AG08396 (cell line): ENCODE measurements around the gene CENPX.

ENCODE experiments used
- DNase-seq: peaks from one replicate; pipeline ENCODE4 v3.0.0; 2012; ENCODE audit warnings: low spot score, mixed read lengths

The CENPX gene

GRCh38 chr17:82023447-82024241 is 966 bp upstream of the CENPX start:
- peak; percentile 66 for DNase-seq

- peak; percentile 100 for DNase-seq
Observed at GRCh38 chr17:82022981-82023446, 336 bp upstream of the CENPX start, which contains the start of gene LRRC45. TSS of gene LRRC45 (plus strand) at chr17:82023305. CDS start at chr17:82023644, 339 bp downstream.

GRCh38 chr17:82021900-82022309 is 773 bp downstream of the CENPX start:
- no peak for DNase-seq

- peak; percentile 85 for DNase-seq
Observed at GRCh38 chr17:82021107-82021899, 1.4 kb downstream of the CENPX start.

GRCh38 chr17:82020572-82021106 is 2.0 kb downstream of the CENPX start:
- DNase-seq, result no peak

- peak; percentile 72 for DNase-seq
Observed at GRCh38 chr17:82019690-82020571, 2.7 kb downstream of the CENPX start.

GRCh38 chr17:82018989-82019689 is 3.5 kb downstream of the CENPX start:
- no peak for DNase-seq

- no peak for DNase-seq
Observed at GRCh38 chr17:82018152-82018988, 4.3 kb downstream of the CENPX start.

- no peak for DNase-seq
Observed at GRCh38 chr17:82017612-82018151, 5.0 kb downstream of the CENPX start.

- DNase-seq, result no peak
Observed at GRCh38 chr17:82016875-82017459, 5.7 kb downstream of the CENPX start.

GRCh38 chr17:82016061-82016874 is 6.4 kb downstream of the CENPX start:
- DNase-seq, result no peak

- no peak for DNase-seq
Observed at GRCh38 chr17:82015311-82015971, 7.2 kb downstream of the CENPX start.

- no peak for DNase-seq
Observed at GRCh38 chr17:82014971-82015310, 7.7 kb downstream of the CENPX start.

- DNase-seq, result no peak
Observed at GRCh38 chr17:82014432-82014831, 8.2 kb downstream of the CENPX start.

- no peak for DNase-seq
Observed at GRCh38 chr17:82013772-82014321, 8.8 kb downstream of the CENPX start.

- peak; percentile 75 for DNase-seq
Observed at GRCh38 chr17:82013341-82013740, 9.3 kb downstream of the CENPX start.

GRCh38 chr17:82012640-82013295 is 9.9 kb downstream of the CENPX start:
- no peak for DNase-seq
